Fibroblast of lung (primary cell): ENCODE results near the gene CHCHD6.

Experiments
- CTCF ChIP-seq, 2 donors: IDR thresholded peaks in 1 of 2; conservative IDR thresholded peaks in 1 of 2; 1 replicate in 1 of 2; 2 replicates in 1 of 2; pipeline ENCODE4 v1.5.1; 2011 to 2012; ENCODE audit warnings: low read length in 2 of 2, control low read depth in 1 of 2, inconsistent platforms in 1 of 2, low read depth in 1 of 2, mild to moderate bottlenecking in 1 of 2
- EZH2 ChIP-seq: IDR thresholded peaks from 2 replicates; pipeline ENCODE4 v1.5.1; 2012; ENCODE audit warnings: low read length, control low read depth, mild to moderate bottlenecking; ENCODE audit errors: missing control alignments

- no peak for TF ChIP-seq CTCF (conservative IDR thresholded peaks at IDR 0.05 in 1 of 2, IDR thresholded peaks at IDR 0.05 in 1 of 2; ENCODE audit: low read depth in 1 of 2, low read length in 2 of 2)
- TF ChIP-seq EZH2: no peak
These were observed 254.0 kb downstream of the CHCHD6 start for GRCh38 chr3:126957776-126958637.
